Small intestine (tissue), 7 donors: Measurements from ENCODE around the gene STPG3. TPM values are rescaled to one million over a fixed set of nuclear protein-coding genes. Genes with fewer than 3 reads are reported as not detected.

Source experiments
- DNase-seq, 2 donors: peaks; one replicate each; pipeline versions ENCODE4 v3.0.0 to v3.0.0-alpha.2; 2013
- FAIRE-seq: peaks from 2 replicates; lab custom pipeline; 2012; peaks lifted over from hg19 to GRCh38; lab: Jason Lieb, UNC
- H3K27ac ChIP-seq, 3 donors: one replicate each; pipeline ENCODE4 v1.5.1; 2013; ENCODE audit warnings: low read length in 2 of 3, mild to moderate bottlenecking in 2 of 3, control low read depth in 1 of 3, inconsistent platforms in 1 of 3, low read depth in 1 of 3, moderate library complexity in 1 of 3
- H3K27me3 ChIP-seq, 3 donors: one replicate each; pipeline ENCODE4 v1.6.1; 2013; ENCODE audit warnings: low read length in 3 of 3, inconsistent platforms in 1 of 3; ENCODE audit not compliant: control insufficient read depth in 3 of 3, insufficient read depth in 3 of 3
- H3K36me3 ChIP-seq, 3 donors: one replicate each; pipeline ENCODE4 v1.6.1; 2013; ENCODE audit warnings: low read length in 3 of 3, inconsistent platforms in 1 of 3, low read depth in 1 of 3, mild to moderate bottlenecking in 1 of 3, moderate library complexity in 1 of 3; ENCODE audit not compliant: control insufficient read depth in 3 of 3, insufficient read depth in 2 of 3
- H3K4me1 ChIP-seq, 3 donors: one replicate each; pipeline ENCODE4 v1.6.1; 2013; ENCODE audit warnings: low read length in 2 of 3, inconsistent platforms in 1 of 3, low read depth in 1 of 3, mild to moderate bottlenecking in 1 of 3, moderate library complexity in 1 of 3; ENCODE audit not compliant: control insufficient read depth in 3 of 3, insufficient read depth in 2 of 3
- H3K4me3 ChIP-seq, 3 donors: one replicate each; pipeline ENCODE4 v1.5.1; 2013; ENCODE audit warnings: low read length in 3 of 3, control low read depth in 1 of 3, inconsistent platforms in 1 of 3, low read depth in 1 of 3, mild to moderate bottlenecking in 1 of 3, moderate library complexity in 1 of 3
- H3K9me3 ChIP-seq, 2 donors: one replicate each; pipeline ENCODE4 v1.6.1; 2013; ENCODE audit warnings: low read depth in 1 of 2, low read length in 1 of 2; ENCODE audit not compliant: control insufficient read depth in 2 of 2, insufficient read depth in 1 of 2
- WGBS, 3 donors: extraction: QIAGEN DNeasy Blood & Tissue Kit; methylation state at CpG; one replicate each; pipeline ENCODE4 v1.1.7; 2013; 5-methylcytosine and 5-hydroxymethylcytosine counted together
- polyA plus RNA-seq, 4 donors: library from polyadenylated mRNA; stranded (reverse) in 3 of 4; unstranded in 1 of 4; fragments of 200-250 nt in 3 of 4; fragments of 120-200 nt in 1 of 4; gene quantifications; one replicate each; pipeline versions ENCODE4 v1.2.1 to v1.2.3, GENCODE V29; 2013
- donor health status: healthy with polysubstance abuse.
- donor health status: control.
- donor health status: control.
- donor health status: Bipolar disorder and iron deficiency.
- donor health status: healthy.

STPG3 gene
- polyA plus RNA-seq, 4 donors, result 3.9 TPM; not detected in 3

DNA sequence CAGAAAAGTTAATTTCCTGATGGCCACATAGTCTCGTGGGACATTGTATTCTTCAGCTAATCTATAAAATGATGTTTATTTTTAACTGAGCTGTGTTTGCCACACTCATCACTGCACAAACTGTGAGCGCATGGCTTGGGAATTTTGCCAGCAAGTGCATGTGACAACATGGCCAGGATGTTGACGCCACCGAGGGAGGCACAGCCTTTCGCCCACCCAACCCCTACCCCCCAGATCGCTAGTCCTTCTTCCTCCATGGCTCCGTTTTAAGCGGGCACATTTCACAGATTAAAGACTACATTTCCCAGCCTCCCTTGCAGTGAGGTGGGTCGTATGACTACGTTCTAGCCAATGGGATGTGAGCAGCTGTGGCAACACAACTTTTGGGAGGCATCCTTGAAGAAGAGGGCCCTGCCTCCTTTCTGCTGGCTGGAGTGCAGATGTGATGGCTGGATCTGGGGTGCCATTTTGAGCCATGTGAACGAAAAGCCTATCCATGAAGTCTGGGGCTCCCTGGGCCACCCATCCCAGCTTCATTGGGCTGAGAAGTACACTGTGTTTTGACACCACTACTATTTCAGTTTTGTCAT lies 43.1 kb downstream of the STPG3 start:
- Histone ChIP-seq H3K27me3 (peaks cover 0 to 6% (median 0%) of the 10 kb centered on the region in 3 donors), H3K27ac (peak overlapping the region; percentile 81 to 94 (median 91)), H3K4me1 (peaks cover 0 to 49% (median 0%) of the 10 kb centered on the region in 3 donors), H3K4me3 (peak overlapping the region in 1 of 3 donors; percentile 17), H3K36me3 (peaks cover 0 to 29% (median 0%) of the 10 kb centered on the region in 3 donors), H3K9me3 (peaks cover 0 to 12% of the 10 kb centered on the region in 2 donors)
- DNase-seq, result peak in 1 of 2 donors; percentile 94
- FAIRE-seq, result no peak
- WGBS, 3 donors, result 11 to 30% (median 19%) methylated on average over 11 of the region's 11 CpGs

DNA sequence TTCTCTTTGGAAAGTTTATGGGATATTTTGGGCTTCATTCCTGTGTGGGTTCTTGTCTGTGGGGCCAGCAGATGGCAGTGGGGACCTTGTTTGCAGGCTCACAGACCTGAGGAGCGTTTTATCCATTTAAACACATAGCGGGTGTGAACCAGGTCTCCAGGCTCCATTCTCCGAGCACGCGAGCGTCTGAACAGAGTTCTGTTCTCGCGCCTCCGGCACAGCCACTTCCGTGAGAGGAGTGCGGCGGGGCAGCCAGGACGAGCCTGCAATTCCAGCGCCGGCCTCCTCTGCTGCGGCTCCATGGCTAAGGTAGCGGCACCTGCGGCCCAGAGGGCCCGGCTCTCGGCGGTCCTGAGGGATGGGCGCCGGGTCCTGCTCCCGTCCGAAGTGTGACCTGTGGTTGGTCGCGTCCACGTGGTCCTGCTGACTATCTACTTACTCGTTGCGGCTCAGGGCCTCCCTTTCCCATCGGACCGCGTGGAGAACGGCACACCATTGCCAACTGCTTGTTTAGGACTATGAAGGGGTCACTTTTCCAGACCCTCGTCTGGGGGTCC lies 43.7 kb downstream of the STPG3 start:
- Histone ChIP-seq H3K4me3 (peak overlapping the region in 1 of 3 donors; percentile 86), H3K4me1 (peaks cover 0 to 50% (median 0%) of the 10 kb centered on the region in 3 donors), H3K36me3 (peaks cover 0 to 33% (median 0%) of the 10 kb centered on the region in 3 donors), H3K27ac (peak overlapping the region; percentile 81 to 94 (median 91)), H3K27me3 (peaks cover 0 to 6% (median 0%) of the 10 kb centered on the region in 3 donors), H3K9me3 (peaks cover 0 to 12% of the 10 kb centered on the region in 2 donors)
- 37 to 71% (median 56%) methylated on average over 35 of the region's 35 CpGs for WGBS, 3 donors
- FAIRE-seq (no peak), DNase-seq (no peak)

DNA sequence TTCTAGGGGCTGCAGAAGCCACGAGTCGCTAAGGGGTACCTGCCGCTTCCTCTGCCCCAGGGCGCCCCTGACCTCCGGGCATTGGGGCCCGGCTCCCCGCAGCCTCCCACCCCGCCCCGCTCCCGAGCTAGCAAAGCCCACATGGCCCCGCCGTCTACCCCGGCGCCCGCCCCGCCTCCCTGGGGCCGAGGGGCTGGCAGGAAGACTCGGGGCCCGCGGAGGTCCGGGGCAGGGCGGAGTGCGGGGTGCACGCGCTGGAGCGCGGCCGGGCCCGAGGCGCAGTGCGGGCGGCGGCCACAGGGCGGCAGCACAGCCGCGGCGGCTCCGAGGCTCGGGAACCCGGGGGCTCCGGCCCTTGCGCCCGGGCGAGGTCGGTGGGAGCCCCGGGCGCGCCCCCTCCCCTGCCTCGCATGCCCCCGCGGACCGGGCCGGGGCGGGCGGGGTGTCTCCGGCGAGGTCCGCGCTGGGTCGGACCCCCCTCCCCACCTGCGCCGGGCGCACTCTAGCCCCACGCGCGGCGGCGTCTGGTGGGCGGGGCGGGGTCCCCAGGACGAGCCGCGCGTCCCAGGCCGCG lies 44.2 kb downstream of the STPG3 start:
- Histone ChIP-seq H3K4me3 (peak overlapping the region in 2 of 3 donors; percentile 71 to 86), H3K4me1 (peaks cover 0 to 50% (median 0%) of the 10 kb centered on the region in 3 donors), H3K27ac (peak overlapping the region; percentile 91 to 97 (median 94)), H3K36me3 (peaks cover 0 to 37% (median 0%) of the 10 kb centered on the region in 3 donors), H3K9me3 (peaks cover 0 to 12% of the 10 kb centered on the region in 2 donors), H3K27me3 (peaks cover 0 to 6% (median 0%) of the 10 kb centered on the region in 3 donors)
- FAIRE-seq (no peak), DNase-seq (peak; percentile 53 to 92)
- 1 to 9% (median 2%) methylated on average over 14 to 76 of the region's 76 CpGs for WGBS, 3 donors

DNA sequence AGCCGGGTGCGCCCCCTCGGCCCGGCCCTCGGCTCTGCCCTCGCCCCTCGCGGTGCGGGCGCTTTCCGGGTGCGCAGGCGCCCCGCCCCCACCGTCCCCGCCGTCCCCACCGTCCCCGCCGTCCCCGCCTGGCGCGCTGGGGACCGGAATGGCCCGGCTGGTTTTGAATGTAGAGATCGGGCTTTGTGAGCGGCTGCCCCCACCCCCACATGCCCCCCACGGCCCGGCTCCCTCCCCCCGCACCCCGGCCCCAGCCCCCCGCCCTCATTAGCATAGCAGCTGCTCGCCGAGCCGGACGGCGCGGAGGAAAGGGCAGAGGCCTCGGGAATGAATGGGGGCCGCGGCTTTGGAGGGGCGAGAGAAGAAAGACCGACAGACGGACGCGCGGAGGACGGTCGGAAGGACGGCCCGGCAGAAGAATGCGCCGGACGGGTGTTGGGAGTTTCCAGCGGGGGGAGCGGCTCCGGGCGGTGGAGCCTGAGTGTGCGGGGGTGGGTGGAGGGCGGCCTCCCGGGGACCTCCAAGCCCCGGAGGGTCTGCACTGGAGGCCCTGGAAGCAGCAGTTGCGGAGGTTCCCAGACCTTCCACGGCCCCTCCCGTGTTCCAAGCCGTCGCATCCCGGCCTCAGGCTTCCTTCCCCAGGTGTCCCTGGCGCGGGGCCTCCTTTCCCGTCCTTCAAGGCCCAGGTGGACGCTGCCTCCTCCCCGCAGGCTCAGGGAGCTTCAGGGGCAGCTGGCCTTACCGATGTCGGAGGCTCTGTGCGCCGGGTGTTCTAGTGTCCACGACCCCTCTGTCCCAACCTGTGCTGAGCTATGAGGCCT lies 45.0 kb downstream of the STPG3 start:
- Histone ChIP-seq H3K36me3 (peaks cover 0 to 37% (median 0%) of the 10 kb centered on the region in 3 donors), H3K27ac (peak overlapping the region; percentile 87 to 98 (median 90)), H3K9me3 (peaks cover 0 to 12% of the 10 kb centered on the region in 2 donors), H3K4me3 (peak overlapping the region; percentile 55 to 86 (median 71)), H3K4me1 (peaks cover 0 to 50% (median 0%) of the 10 kb centered on the region in 3 donors), H3K27me3 (peaks cover 0 to 6% (median 0%) of the 10 kb centered on the region in 3 donors)
- FAIRE-seq (no peak), DNase-seq (peak; percentile 42 to 43)
- WGBS, 3 donors, result 2 to 11% (median 7%) methylated on average over 41 to 78 of the region's 78 CpGs

DNA sequence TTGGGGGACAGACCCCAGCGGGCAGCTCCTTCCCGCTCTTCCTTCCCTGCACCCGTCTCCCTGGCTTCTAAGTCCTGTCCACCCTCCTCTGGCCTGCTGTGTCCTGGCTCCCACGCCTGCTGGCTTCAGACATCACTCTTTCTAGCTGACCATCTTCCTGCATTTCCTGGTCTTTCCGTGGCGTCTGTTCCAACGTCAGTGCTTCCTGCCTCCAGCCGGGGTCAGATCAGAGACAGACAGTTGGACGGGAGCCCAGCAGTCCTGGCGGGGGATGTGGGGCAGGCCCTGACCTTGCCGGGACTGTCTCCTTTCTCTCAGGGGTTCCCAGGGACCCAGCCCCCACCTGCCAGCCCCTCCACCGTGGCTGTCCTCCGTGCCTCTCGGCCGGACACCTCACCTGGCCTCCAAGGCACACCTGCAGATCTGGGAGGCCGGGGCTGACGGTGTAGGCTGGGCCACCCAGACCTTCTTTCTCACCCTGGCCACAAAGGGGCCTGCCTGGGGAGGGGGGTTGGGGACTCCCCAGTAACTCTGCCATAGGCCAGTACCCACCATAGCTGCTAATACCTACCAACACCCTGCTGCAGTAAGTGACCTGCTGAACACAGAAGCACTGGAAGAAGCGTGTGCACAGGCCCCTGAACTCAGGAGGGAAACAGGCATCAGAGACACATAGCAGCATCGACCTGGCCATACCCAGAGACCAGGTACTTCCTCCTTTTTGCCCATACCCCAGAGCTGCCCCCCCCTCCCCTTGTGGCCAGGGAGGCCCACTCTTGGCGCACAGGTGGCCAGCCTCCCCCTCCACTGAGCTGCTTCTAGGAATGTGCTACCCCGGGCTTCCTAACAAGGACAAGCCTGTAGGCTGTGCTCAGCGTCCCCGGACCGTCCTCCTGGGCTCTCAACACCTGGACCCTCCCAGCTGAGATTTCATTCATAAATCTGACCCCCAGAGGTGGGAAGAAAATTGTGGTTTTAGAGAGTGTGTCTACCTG lies 45.9 kb downstream of the STPG3 start:
- Histone ChIP-seq H3K4me1 (peaks cover 0 to 50% (median 0%) of the 10 kb centered on the region in 3 donors), H3K9me3 (peaks cover 0 to 12% of the 10 kb centered on the region in 2 donors), H3K36me3 (peaks cover 0 to 37% (median 0%) of the 10 kb centered on the region in 3 donors), H3K27ac (peak overlapping the region; percentile 87 to 98 (median 90)), H3K27me3 (peaks cover 0 to 6% (median 0%) of the 10 kb centered on the region in 3 donors), H3K4me3 (peak overlapping the region; percentile 55 to 86 (median 71))
- WGBS, 3 donors, result 16 to 38% (median 19%) methylated on average over 23 to 24 of the region's 24 CpGs
- no peak for FAIRE-seq
- peak; percentile 52 to 80 for DNase-seq

DNA sequence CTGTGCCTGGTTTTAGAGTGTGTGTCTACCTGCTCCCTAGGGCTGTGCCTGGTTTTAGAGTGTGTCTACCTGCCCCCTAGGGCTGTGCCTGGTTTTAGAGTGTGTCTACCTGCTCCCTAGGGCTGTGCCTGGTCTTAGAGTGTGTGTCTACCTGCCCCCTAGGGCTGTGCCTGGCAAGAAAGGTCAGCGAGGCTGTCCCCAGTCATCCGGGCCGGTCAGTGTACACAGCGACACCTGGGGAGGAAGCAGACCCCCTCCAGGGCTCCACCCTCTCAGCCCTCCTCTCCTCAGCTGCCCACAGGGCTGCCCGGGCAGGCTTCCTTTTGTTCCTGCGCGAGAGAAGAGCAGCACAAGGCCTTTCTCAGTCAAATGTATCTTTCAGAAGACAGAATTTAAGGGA lies 46.9 kb downstream of the STPG3 start:
- WGBS, 3 donors, result 10 to 52% (median 31%) methylated on average over 6 to 7 of the region's 7 CpGs
- DNase-seq (no peak), FAIRE-seq (no peak)
- H3K9me3 ChIP-seq, result peaks cover 0 to 10% of the 10 kb centered on the region in 2 donors
- H3K36me3 ChIP-seq, result peaks cover 0 to 37% (median 0%) of the 10 kb centered on the region in 3 donors
- peaks cover 0 to 6% (median 0%) of the 10 kb centered on the region in 3 donors for H3K27me3 ChIP-seq
- H3K4me1 ChIP-seq, result peaks cover 0 to 51% (median 0%) of the 10 kb centered on the region in 3 donors
- peak overlapping the region; percentile 69 to 90 (median 87) for H3K27ac ChIP-seq
- peak overlapping the region in 1 of 3 donors; percentile 84 for H3K4me3 ChIP-seq
